ENCODE measurements around the gene TF. TPM values are rescaled to one million over a fixed set of nuclear protein-coding genes. Genes with fewer than 3 reads are reported as not detected.

The TF gene
- total RNA-seq, 1 experiment from 2014 or later: 0.09 TPM

GRCh38 chr3:133753779-133754164 is 7.6 kb downstream of the TF start:
- no peak overlapping the region for H2BK120ac ChIP-seq (ENCODE audit: low read depth, low read length, poor library complexity, severe bottlenecking)
- no CpG with 5 or more reads among the region's 1 CpG for WGBS (ENCODE audit: extremely low coverage, insufficient read length, low lambda C conversion rate)
- no peak overlapping the region for H3K4me3 Mint-ChIP-seq
- H4K20me1 ChIP-seq (ENCODE audit: control insufficient read depth, insufficient read depth, insufficient read length): no peaks in the 10 kb centered on the region
- peaks cover 4% of the 10 kb centered on the region; the same call in 1 of the 2 replicates for H3K27me3 Mint-ChIP-seq (ENCODE audit: low read depth)
- H3T11ph ChIP-seq (ENCODE audit: low read length): no peak overlapping the region
- no peak overlapping the region for H3K18ac ChIP-seq (ENCODE audit: insufficient read length, low read depth, low read length)
- no peaks in the 10 kb centered on the region for H3K23me2 ChIP-seq (ENCODE audit: insufficient read length, low read depth, low read length, poor library complexity, severe bottlenecking)
- H3K27ac Mint-ChIP-seq: no peak overlapping the region
- no peak overlapping the region for H3K4me2 ChIP-seq (ENCODE audit: insufficient read depth, insufficient read length, low read length)
- H3K79me1 ChIP-seq (ENCODE audit: insufficient read depth, low read depth, low read length, poor library complexity, severe bottlenecking): no peaks in the 10 kb centered on the region
- no peak overlapping the region for H2BK5ac ChIP-seq (ENCODE audit: insufficient read length, low read length)
- no peaks in the 10 kb centered on the region for H3K4me1 ChIP-seq (ENCODE audit: insufficient read depth, low read length)
- no peak overlapping the region for H3K9ac ChIP-seq (ENCODE audit: extremely low read depth, insufficient read length, low read length)
- no peak overlapping the region for H3K27ac ChIP-seq (ENCODE audit: insufficient read length, low read depth, low read length)
- no peak for DNase-seq
- no peaks in the 10 kb centered on the region for H3K79me2 ChIP-seq (ENCODE audit: insufficient read depth, low read length)
- no peak overlapping the region for H4K91ac ChIP-seq (ENCODE audit: insufficient read length, low read depth, low read length)
- H3K27me3 ChIP-seq (ENCODE audit: insufficient read depth, low read length): no peaks in the 10 kb centered on the region
- no peak overlapping the region for H4K8ac ChIP-seq (replicated peaks; ENCODE audit: insufficient read length, low read depth, low read length)
- no peak overlapping the region for H2BK15ac ChIP-seq (ENCODE audit: low read depth, low read length)
- no peak overlapping the region for H3K4ac ChIP-seq (ENCODE audit: low read depth, low read length)
- H2BK12ac ChIP-seq (ENCODE audit: insufficient read length, low read depth, low read length): no peak overlapping the region
- no peaks in the 10 kb centered on the region; a peak in 1 of 7 replicates for H3K36me3 Mint-ChIP-seq (ENCODE audit: insufficient read depth in 1 of 3, low read depth in 3 of 3)
- no peak overlapping the region for H2AK5ac ChIP-seq (ENCODE audit: insufficient read length, low read length)
- H2BK20ac ChIP-seq (ENCODE audit: low read depth, low read length, poor library complexity, severe bottlenecking): no peak overlapping the region
- no peak overlapping the region for H3K23ac ChIP-seq (ENCODE audit: insufficient read length, low read depth, low read length)
- no peak overlapping the region for H2AFZ ChIP-seq (ENCODE audit: low read length)
- H3K56ac ChIP-seq (ENCODE audit: insufficient read length, low read depth, low read length): no peak overlapping the region
- no peak overlapping the region for H4K5ac ChIP-seq (ENCODE audit: insufficient read length, low read depth, low read length)
- no peak overlapping the region for H3K14ac ChIP-seq (ENCODE audit: insufficient read depth, low read length)
- H3K9me3 ChIP-seq (ENCODE audit: control insufficient read depth, low read depth, low read length): no peaks in the 10 kb centered on the region
- H3K4me1 Mint-ChIP-seq: peaks cover 19% of the 10 kb centered on the region in 2 experiments
- TF ChIP-seq, protein P1, sequence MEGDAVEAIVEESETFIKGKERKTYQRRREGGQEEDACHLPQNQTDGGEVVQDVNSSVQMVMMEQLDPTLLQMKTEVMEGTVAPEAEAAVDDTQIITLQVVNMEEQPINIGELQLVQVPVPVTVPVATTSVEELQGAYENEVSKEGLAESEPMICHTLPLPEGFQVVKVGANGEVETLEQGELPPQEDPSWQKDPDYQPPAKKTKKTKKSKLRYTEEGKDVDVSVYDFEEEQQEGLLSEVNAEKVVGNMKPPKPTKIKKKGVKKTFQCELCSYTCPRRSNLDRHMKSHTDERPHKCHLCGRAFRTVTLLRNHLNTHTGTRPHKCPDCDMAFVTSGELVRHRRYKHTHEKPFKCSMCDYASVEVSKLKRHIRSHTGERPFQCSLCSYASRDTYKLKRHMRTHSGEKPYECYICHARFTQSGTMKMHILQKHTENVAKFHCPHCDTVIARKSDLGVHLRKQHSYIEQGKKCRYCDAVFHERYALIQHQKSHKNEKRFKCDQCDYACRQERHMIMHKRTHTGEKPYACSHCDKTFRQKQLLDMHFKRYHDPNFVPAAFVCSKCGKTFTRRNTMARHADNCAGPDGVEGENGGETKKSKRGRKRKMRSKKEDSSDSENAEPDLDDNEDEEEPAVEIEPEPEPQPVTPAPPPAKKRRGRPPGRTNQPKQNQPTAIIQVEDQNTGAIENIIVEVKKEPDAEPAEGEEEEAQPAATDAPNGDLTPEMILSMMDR (conservative IDR thresholded peaks at IDR 0.05): no peak
- no peaks in the 10 kb centered on the region; a peak in 1 of 5 replicates for H3K9me3 Mint-ChIP-seq

Data from H9 (cell line).